ENCODE data around the gene SKIDA1.

Gene SKIDA1

DNA sequence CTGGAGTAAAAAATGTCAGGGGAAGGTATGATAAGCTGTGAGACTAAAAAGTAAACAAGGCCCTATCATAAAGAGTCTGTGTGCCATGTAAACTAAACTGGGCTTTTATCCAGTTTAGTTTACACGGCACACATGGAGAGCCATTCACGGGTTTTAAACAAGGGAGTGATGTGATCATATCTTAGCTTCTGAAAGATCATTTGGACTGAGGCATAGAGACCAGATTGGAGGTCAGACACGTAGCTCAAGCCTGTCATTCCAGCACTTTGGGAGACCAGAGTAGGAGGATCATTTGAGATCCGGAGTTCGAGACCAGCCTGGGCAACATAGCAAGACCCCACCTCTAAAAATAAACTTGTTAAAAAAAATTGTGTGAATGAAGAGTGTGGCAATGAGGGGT lies 50.1 kb downstream of the SKIDA1 start:
- DNase-seq: no peak

DNA sequence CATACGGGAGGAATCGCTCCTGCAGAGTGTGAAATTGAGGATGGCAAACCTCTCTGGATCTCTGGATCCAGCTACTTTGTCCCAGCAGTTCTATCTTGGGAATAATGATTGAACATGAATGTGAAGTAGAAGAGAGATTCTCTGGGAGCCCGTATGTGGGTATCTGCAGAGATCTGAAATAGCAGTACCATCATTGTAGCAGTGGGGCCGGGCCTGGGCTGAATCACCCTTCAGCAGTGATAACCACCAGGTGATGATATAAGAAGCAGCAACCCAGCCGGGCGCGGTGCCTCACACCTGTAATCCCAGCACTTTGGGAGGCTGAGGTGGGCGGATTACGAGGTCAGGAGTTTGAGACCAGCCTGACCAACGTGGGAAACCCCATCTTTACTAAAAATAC lies 51.9 kb downstream of the SKIDA1 start:
- DNase-seq: no peak

DNA sequence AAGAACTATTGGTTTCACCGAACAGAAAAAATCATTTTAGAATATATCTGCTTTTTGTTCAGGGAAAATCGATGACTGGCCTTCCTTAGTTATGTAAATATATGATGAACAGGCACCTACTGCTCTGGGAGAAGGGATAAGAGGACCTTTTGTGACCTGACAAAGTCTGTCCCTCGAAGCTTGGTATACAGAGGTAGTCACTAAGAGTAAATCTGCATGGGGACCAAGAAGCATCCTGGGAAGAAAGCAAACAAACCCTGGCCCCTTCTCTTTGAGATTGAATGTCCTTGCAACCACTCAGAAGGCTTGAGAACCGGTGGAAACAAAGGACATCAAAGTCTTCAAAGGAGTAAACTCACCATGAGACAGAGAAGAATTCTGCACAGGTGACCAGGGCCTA lies 52.3 kb downstream of the SKIDA1 start:
- DNase-seq: no peak

DNA sequence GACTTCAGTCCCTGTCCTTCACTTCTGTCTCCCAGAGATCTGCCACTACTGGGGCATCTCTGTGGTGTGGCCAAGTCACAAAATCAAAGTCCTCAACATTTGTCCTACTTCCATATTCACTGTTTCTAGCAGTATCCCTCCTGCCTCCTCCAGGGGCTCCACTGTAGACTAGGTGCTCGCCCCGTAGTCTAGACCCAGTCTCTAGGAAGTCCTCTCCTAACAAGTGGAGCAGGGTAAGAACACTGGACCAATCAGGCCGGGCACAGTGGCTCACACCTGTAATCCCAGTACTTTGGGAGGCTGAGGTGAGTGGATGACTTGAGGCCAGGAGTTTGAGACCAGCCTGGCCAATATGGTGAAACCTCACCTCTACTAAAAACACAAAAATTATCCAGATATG lies 57.4 kb downstream of the SKIDA1 start:
- DNase-seq: no peak

DNA sequence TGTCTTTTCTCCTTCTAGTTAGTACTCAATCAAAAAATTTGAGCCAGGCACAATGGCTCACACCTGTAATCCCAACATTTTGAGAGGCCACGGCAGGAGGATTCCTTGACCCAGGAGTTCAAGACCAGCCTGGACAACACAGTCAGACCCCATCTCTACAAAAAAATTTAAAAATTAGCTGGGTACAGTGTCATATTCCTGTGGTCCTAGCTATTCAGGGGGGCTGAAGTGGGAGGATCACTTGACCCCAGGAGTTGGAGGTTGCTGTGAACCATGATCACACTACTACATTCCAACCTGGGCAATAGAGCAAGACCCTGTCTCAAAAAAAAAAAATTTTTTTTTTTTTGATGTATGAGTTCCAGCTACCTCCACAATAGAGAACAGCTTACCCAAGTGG lies 57.8 kb downstream of the SKIDA1 start:
- DNase-seq: no peak

DNA sequence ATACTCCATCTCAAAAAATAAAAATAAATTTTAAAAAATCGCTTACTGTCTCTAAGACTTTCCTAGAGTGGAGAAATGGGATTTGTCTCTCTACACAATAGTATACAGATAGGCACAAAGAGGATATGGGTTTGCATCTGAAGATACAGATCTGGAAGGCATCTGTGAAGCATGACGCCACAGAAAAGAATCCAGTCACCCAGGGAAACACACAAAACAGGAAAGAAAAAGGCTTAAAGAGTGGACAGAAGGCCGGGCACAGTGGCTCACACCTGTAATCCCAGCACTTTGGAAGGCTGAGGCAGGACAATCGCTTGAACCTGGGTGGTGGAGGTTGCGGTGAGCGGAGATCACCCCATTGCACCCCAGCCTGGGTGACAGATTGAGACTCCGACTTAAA lies 61.3 kb downstream of the SKIDA1 start:
- no peak for DNase-seq

Data from CD4-positive, alpha-beta T cell treated with Interferon alpha-2 for 1 hour (primary cell).